K562 (cell line): ENCODE measurements around the gene LMAN1L. TPM values are rescaled to one million over a fixed set of nuclear protein-coding genes. Genes with fewer than 3 reads are reported as not detected.

Source experiments
- NRF1 ChIP-seq, 2 experiments: fragments of 450-650 bp; IDR thresholded peaks in 1 of 2; conservative IDR thresholded peaks in 1 of 2; 2 replicates each; pipeline ENCODE4 v1.6.1; 2014; ENCODE audit warnings: mild to moderate bottlenecking in 2 of 2
- polyA plus RNA-seq, 8 experiments: library from polyadenylated mRNA; depleted of rRNA in 4 of 8; stranded (reverse) in 5 of 8; unstranded in 3 of 8; fragments of >200 nt; fragmentation: Nextera tagmentation in 2 of 8; fragmentation: Illumina TruSeq in 1 of 8; extraction: Ambion mirVana in 2 of 8; extraction: Trizol in 1 of 8; gene quantifications; 2 replicates each; pipeline versions ENCODE4 v1.2.1 to v1.2.3, GENCODE V29; 2011 to 2014; ENCODE audit warnings: inconsistent platforms in 1 of 8, missing spikeins in 1 of 8
- total RNA-seq, 7 experiments: library from RNA; depleted of rRNA in 6 of 7; stranded (reverse); fragments of >200 nt in 6 of 7; fragmentation: Illumina TruSeq in 2 of 7; extraction: Trizol in 2 of 7; gene quantifications; 2 replicates each; pipeline versions ENCODE4 v1.2.1 to v1.2.3, GENCODE V29; 2011 to 2021; ENCODE audit warnings: low replicate concordance in 1 of 7
- TF ChIP-seq, protein P1 (sequence below), 2 experiments: fragments of 450-650 bp in 1 of 2; sonication (generic) in 1 of 2; formaldehyde crosslinking in 1 of 2; IDR thresholded peaks; 2 replicates each; pipeline versions ENCODE4 v1.7.1 to v1.9.0; 2016 to 2022; ENCODE audit warnings: inconsistent platforms in 1 of 2, mild to moderate bottlenecking in 1 of 2, missing genetic modification reagents in 1 of 2

LMAN1L gene
- total and polyA plus RNA-seq, 9 of the 15 experiments (the other 6 are each of a cell fraction or from before 2014, with no cell fraction given) = not detected

DNA sequence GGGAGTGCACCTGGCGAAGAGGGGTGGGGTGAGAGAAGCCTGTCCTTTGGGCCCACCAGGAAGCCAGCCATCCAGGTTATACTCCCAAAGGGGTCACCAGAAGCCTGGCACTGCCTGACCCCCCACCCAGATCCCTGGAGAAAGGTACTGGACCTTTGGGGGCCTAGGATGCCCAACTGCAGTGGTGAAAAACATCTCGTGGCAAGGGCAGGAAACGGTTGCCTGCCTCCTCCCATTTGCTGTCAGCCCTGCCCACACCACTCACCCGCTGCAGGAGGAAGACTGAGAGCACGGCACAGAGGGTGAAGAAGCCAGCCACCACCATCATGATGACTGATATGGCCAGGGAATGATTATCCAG is 32.6 kb downstream of the LMAN1L start (continued):
- TF ChIP-seq NRF1 (conservative IDR thresholded peaks at IDR 0.05 in 1 of 2, IDR thresholded peaks at IDR 0.05 in 1 of 2) = no peak
- TF ChIP-seq, protein P1, sequence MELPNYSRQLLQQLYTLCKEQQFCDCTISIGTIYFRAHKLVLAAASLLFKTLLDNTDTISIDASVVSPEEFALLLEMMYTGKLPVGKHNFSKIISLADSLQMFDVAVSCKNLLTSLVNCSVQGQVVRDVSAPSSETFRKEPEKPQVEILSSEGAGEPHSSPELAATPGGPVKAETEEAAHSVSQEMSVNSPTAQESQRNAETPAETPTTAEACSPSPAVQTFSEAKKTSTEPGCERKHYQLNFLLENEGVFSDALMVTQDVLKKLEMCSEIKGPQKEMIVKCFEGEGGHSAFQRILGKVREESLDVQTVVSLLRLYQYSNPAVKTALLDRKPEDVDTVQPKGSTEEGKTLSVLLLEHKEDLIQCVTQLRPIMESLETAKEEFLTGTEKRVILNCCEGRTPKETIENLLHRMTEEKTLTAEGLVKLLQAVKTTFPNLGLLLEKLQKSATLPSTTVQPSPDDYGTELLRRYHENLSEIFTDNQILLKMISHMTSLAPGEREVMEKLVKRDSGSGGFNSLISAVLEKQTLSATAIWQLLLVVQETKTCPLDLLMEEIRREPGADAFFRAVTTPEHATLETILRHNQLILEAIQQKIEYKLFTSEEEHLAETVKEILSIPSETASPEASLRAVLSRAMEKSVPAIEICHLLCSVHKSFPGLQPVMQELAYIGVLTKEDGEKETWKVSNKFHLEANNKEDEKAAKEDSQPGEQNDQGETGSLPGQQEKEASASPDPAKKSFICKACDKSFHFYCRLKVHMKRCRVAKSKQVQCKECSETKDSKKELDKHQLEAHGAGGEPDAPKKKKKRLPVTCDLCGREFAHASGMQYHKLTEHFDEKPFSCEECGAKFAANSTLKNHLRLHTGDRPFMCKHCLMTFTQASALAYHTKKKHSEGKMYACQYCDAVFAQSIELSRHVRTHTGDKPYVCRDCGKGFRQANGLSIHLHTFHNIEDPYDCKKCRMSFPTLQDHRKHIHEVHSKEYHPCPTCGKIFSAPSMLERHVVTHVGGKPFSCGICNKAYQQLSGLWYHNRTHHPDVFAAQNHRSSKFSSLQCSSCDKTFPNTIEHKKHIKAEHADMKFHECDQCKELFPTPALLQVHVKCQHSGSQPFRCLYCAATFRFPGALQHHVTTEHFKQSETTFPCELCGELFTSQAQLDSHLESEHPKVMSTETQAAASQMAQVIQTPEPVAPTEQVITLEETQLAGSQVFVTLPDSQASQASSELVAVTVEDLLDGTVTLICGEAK (IDR thresholded peaks at IDR 0.05) = no peak
- TF ChIP-seq, protein P1 (CRISPR knock-in tag; IDR thresholded peaks at IDR 0.05) = no peak
